HL-60 (cell line): Measurements from ENCODE around the gene PAPOLA.

Source experiments
- DNase-seq, 2 experiments: peaks; one replicate each; pipeline ENCODE4 v3.0.0-alpha.2; 2010 to 2020; ENCODE audit warnings: low read depth in 1 of 2, low spot score in 1 of 2
- H3K27ac ChIP-seq: fragments of 250-450 bp; sonication (Bioruptor Pico); replicated peaks from 2 replicates; pipeline ENCODE4 v1.5.1; 2020; ENCODE audit warnings: mild to moderate bottlenecking, moderate library complexity
- H3K27me3 ChIP-seq: fragments of 250-450 bp; sonication (Bioruptor Pico); 2 replicates; pipeline ENCODE4 v1.5.1; 2021; ENCODE audit warnings: mild to moderate bottlenecking, moderate library complexity; ENCODE audit not compliant: insufficient read depth, poor library complexity, severe bottlenecking
- H3K4me3 ChIP-seq: replicated peaks from 2 replicates; pipeline ENCODE4 v1.5.1; 2011; ENCODE audit warnings: mild to moderate bottlenecking, control low read depth, low read length; ENCODE audit not compliant: insufficient read depth
- CTCF ChIP-seq: IDR thresholded peaks from one replicate; pipeline ENCODE4 v1.5.1; 2011; ENCODE audit warnings: low read length, control low read depth, inconsistent platforms; ENCODE audit not compliant: insufficient read depth
- GABPA ChIP-seq: IDR thresholded peaks from 2 replicates; pipeline ENCODE4 v1.6.1; 2012; ENCODE audit warnings: low read depth
- POLR2AphosphoS5 ChIP-seq: IDR thresholded peaks from 2 replicates; pipeline ENCODE4 v1.6.1; 2012; ENCODE audit warnings: low read depth
- REST ChIP-seq: IDR thresholded peaks from 2 replicates; pipeline ENCODE4 v1.6.1; 2012; ENCODE audit warnings: low read depth; ENCODE audit not compliant: insufficient replicate concordance
- SPI1 ChIP-seq: IDR thresholded peaks from 2 replicates; pipeline ENCODE4 v1.6.1; 2012; ENCODE audit warnings: low read depth, mild to moderate bottlenecking, borderline replicate concordance

The PAPOLA gene

GRCh38 chr14:96579855-96580254 is 77.7 kb downstream of the PAPOLA start:
- no peak for DNase-seq
- Histone ChIP-seq H3K4me3 (no peak overlapping the region), H3K27me3 (peaks cover 4% of the 10 kb centered on the region), H3K27ac (no peak overlapping the region)
- TF ChIP-seq SPI1 (no peak), REST (no peak), GABPA (no peak), POLR2AphosphoS5 (no peak), CTCF (no peak)

DNA sequence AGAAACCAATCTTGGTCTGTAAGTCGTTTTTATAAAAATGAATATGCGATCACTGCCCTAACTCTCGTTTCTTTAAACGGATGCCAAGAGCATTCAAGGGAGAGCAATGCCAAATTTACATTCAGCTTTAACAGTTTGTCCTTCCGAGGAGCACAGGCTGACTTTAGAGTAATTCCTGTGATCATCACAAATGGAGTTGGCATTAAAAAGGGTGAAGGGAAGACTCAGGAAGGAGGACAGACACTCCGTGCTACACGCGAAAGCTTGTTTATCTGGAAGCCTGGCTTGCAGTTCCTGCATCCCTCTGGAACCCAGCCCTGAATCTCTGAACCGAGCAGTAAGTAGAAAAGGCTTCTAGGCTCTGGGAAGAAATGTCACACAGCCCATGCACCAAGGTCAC is 78.4 kb downstream of the PAPOLA start:
- no peak for TF ChIP-seq REST
- no peak for TF ChIP-seq SPI1
- no peak for TF ChIP-seq CTCF
- TF ChIP-seq GABPA, result no peak
- TF ChIP-seq POLR2AphosphoS5, result no peak
- peaks cover 8% of the 10 kb centered on the region for H3K27me3 ChIP-seq
- no peak overlapping the region for H3K27ac ChIP-seq
- DNase-seq, result no peak
- no peak overlapping the region for H3K4me3 ChIP-seq

DNA sequence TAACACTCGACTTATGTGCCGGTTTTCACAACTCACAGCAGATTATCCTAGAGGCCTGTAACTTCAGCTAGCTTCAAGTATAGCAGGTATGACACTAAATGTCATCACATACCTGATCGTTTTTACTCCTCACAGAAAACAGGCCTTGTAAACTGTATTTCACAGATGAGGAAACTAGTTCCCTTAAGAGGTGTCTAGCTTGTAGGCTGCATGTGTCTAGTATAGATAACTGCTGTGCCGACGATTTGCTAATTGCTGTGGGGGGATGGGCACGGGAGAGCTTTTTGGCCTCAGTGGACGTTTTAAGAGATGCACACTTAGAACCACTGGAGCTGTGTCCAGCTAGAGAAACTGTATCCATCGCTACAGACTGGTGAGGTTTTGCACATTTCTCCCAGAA is 78.8 kb downstream of the PAPOLA start:
- no peak for TF ChIP-seq POLR2AphosphoS5
- TF ChIP-seq SPI1, result no peak
- no peak for TF ChIP-seq GABPA
- no peak for DNase-seq
- Histone ChIP-seq H3K27ac (no peak overlapping the region), H3K4me3 (no peak overlapping the region), H3K27me3 (peaks cover 9% of the 10 kb centered on the region)

DNA sequence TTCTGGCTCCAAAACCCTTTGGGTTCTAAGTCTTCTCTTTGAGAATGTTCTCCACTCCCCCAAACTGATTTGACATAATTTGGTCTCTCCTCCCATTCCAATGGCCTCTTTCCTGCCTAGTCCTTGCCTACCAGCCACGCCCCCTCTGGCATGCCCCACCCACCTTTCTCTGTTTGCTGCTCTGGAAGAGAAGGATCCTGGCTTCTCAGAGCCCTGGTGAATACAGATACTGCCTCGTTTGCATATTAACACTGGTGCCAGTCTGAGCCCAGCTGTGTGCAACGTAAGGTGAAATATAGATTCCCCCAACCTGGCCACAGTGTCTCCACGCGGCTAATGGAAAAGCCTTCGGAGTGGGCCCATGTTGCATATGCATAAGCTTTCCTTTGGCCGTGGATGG is 79.7 kb downstream of the PAPOLA start:
- peaks cover 12% of the 10 kb centered on the region for H3K27me3 ChIP-seq
- H3K4me3 ChIP-seq, result no peak overlapping the region
- no peak overlapping the region for H3K27ac ChIP-seq
- no peak for DNase-seq
- no peak for TF ChIP-seq POLR2AphosphoS5
- TF ChIP-seq CTCF, result no peak
- TF ChIP-seq SPI1, result no peak
- no peak for TF ChIP-seq REST
- no peak for TF ChIP-seq GABPA
